Gastrocnemius medialis (tissue), 4 donors: ENCODE results near the gene TYMP. TPM values are rescaled to one million over a fixed set of nuclear protein-coding genes. Genes with fewer than 3 reads are reported as not detected.

ENCODE experiments used
- ATAC-seq, 2 donors: fragments of 150-250 bp; one replicate each; pipeline ENCODE4 v1.9.1; 2016
- DNase-seq, 2 donors: peaks; one replicate each; pipeline ENCODE4 v3.0.0-alpha.2; 2019
- H3K27ac ChIP-seq, 4 donors: fragments of 200-600 bp; sonication (generic); 1 replicate in 1 of 4; 2 replicates in 3 of 4; pipeline ENCODE4 v1.5.1; 2016 to 2018; ENCODE audit warnings: mild to moderate bottlenecking in 2 of 4, moderate library complexity in 1 of 4
- H3K27me3 ChIP-seq, 3 donors: fragments of 200-600 bp; sonication (generic) in 2 of 3; 1 replicate in 1 of 3; 2 replicates in 2 of 3; pipeline versions ENCODE4 v1.5.1 to v1.6.0; 2016 to 2019; ENCODE audit warnings: mild to moderate bottlenecking in 1 of 3, moderate library complexity in 1 of 3
- H3K36me3 ChIP-seq, 2 donors: fragments of 200-600 bp; sonication (generic) in 1 of 2; one replicate each; pipeline ENCODE4 v1.5.1; 2017 to 2018
- H3K4me1 ChIP-seq, 2 donors: fragments of 200-600 bp; sonication (generic) in 1 of 2; one replicate each; pipeline ENCODE4 v1.5.1; 2016 to 2017; ENCODE audit warnings: mild to moderate bottlenecking in 2 of 2
- H3K4me3 ChIP-seq, 4 donors: fragments of 200-600 bp; sonication (generic) in 3 of 4; 1 replicate in 1 of 4; 2 replicates in 3 of 4; pipeline ENCODE4 v1.5.1; 2016 to 2019; ENCODE audit warnings: mild to moderate bottlenecking in 2 of 4
- H3K9me3 ChIP-seq, 3 donors: fragments of 200-600 bp; sonication (generic) in 2 of 3; 1 replicate in 1 of 3; 2 replicates in 2 of 3; pipeline ENCODE4 v1.5.1; 2016 to 2019
- CTCF ChIP-seq, 5 experiments: fragments of 450-650 bp in 3 of 5; fragments of 200-600 bp in 2 of 5; sonication (generic) in 2 of 5; IDR thresholded peaks in 4 of 5; conservative IDR thresholded peaks in 1 of 5; 1 replicate in 4 of 5; 2 replicates in 1 of 5; pipeline ENCODE4 v1.5.1; 2016 to 2019; ENCODE audit warnings: antibody characterized with exemption in 5 of 5, mild to moderate bottlenecking in 3 of 5, moderate library complexity in 3 of 5
- POLR2A ChIP-seq, 2 donors: fragments of 450-650 bp; IDR thresholded peaks; one replicate each; pipeline ENCODE4 v1.6.1; 2017; ENCODE audit warnings: antibody characterized with exemption in 2 of 2, mild to moderate bottlenecking in 2 of 2, moderate library complexity in 2 of 2
- in situ Hi-C, 4 donors: fragments of 200-750 bp; cut with MboI; loops; one replicate each; pipeline versions ENCODE4 v1.15.0 to v1.8.0; 2017; ENCODE audit warnings: low sequenced_read_pairs in 4 of 4
- intact Hi-C: fragments of 100-400 bp; cut with DNase I; formaldehyde crosslinking; loops from one replicate; pipeline ENCODE4 v1.15.1; 2023; ENCODE audit warnings: low total_unique reads
- total RNA-seq, 4 donors: library from RNA; depleted of rRNA; stranded (reverse); fragments of >200 nt; gene quantifications; one replicate each; pipeline versions ENCODE4 v1.1.0 to v1.2.3, GENCODE V29; 2016

TYMP gene
- total RNA-seq, 4 donors from 2014 or later: 8.8 to 15.8 (median 11.8) TPM

DNA sequence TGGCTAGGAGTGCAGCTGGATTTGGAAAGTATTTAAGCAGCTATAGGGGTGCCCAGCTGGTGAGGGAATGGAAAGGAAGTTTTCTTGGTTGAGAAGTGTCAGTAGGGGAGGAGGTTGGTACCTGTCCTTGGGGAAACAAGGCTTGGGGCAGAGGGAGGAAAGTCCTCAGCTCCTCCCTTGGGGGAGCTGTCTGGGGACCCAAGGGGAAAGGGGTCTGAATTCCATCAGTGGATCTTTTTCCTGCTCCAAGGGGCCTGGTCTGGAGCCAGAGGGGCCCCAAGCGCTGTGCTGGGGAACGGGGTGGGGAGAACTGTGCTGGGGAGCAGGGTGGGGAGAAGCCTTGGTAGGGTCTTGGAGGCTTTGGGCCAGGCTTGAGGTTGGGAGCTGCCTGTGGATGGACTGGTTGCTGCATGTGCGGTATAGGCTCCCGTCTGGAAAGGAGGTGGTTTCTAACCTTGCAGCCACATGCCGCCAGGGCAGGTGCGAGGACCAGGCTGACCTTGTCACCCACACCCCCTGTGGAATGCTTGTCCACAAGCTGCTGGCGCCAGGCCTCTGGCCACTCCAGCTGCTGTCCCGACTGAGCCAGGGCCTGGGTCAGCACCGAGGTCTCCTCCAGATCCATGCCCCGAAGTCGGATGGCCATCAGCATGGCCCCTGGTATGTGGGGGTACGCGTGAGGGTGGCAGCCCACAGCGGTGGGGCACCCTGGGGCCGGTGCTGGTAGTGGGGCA, 963 bp downstream of the TYMP start:
- Histone ChIP-seq H3K36me3 (peaks cover 0 to under 1% of the 10 kb centered on the region in 2 donors), H3K27ac (peak overlapping the region; percentile 79 to 86 (median 82)), H3K9me3 (no peaks in the 10 kb centered on the region), H3K4me1 (peaks cover 20 to 30% of the 10 kb centered on the region in 2 donors), H3K4me3 (peak overlapping the region; percentile 54 to 70 (median 58)), H3K27me3 (peaks cover 35 to 49% (median 42%) of the 10 kb centered on the region in 3 donors)
- no peak for TF ChIP-seq POLR2A (IDR thresholded peaks at IDR 0.05)
- no peak for TF ChIP-seq CTCF (IDR thresholded peaks at IDR 0.05 in 4 of 5, conservative IDR thresholded peaks at IDR 0.05 in 1 of 5)
- DNase-seq: no peak
- in situ Hi-C loops: no loop called here
- intact Hi-C loops: loop anchor here (5.0 kb wide), 1 partner anchor 98 kb away; the partner anchor contains the start of gene ARSA
- no peak for ATAC-seq

DNA sequence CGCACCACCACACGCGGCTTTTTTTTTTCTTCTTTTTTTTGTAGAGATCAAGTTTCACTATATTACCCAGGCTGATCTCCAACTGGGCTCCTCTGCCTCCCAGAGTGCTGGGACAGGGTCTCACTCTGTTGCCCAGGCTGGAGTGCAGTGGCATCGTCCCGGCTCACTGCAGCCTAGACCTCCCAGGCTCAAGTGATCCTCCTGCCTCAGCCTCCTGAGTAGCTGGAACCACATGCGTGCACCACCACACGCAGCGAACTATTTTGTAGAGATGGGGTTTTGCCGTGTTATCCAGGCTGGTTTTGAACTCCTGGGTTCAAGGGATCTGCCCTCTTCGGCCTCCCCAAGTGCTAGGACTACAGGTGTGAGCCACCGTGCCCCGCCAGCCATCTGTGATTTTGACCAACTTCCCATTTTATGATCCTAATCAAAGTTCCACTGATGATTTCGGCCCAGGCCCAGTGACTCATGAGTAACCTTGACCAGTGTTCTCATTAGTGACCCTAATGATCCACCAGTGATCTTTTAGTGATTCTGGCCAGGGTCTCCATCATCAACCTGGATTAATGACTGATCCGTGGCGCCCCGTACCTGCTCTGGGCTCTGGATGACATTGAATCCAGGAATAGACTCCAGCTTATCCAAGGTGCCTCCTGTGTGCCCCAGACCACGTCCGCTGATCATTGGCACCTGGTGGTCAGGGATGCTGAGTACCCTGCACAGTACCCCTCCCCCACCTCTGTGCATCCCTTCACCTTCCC, 1.7 kb downstream of the TYMP start:
- H3K27ac ChIP-seq: peak overlapping the region in 2 of 4 donors; percentile 8 to 79

GRCh38 chr22:50526834-50527801, 2.7 kb downstream of the TYMP start:
- ATAC-seq: no peak
- peak in 1 of 2 donors; percentile 45 for DNase-seq
- no peak for TF ChIP-seq POLR2A (IDR thresholded peaks at IDR 0.05)
- TF ChIP-seq CTCF (IDR thresholded peaks at IDR 0.05 in 4 of 5, conservative IDR thresholded peaks at IDR 0.05 in 1 of 5): no peak
- peaks cover 23 to 36% (median 34%) of the 10 kb centered on the region in 3 donors for H3K27me3 ChIP-seq
- no peaks in the 10 kb centered on the region for H3K9me3 ChIP-seq
- peaks cover 0 to 18% of the 10 kb centered on the region in 2 donors for H3K36me3 ChIP-seq
- intact Hi-C loops: loop anchor here (5.0 kb wide), 1 partner anchor 100 kb away; the partner anchor contains the start of gene ARSA
- H3K27ac ChIP-seq: peak overlapping the region; percentile 84 to 92 (median 88)
- in situ Hi-C loops: no loop called here
- peaks cover 15 to 26% of the 10 kb centered on the region in 2 donors for H3K4me1 ChIP-seq
- H3K4me3 ChIP-seq: peak overlapping the region; percentile 68 to 91 (median 83)

More for the DNA sequence above, 1.7 kb downstream of the TYMP start:
- DNase-seq (no peak), ATAC-seq (no peak)
- H3K27me3 ChIP-seq: peaks cover 29 to 42% (median 41%) of the 10 kb centered on the region in 3 donors
- H3K4me1 ChIP-seq: peaks cover 20 to 30% of the 10 kb centered on the region in 2 donors
- intact Hi-C loops: loop anchor here (5.0 kb wide), 1 partner anchor 99 kb away; the partner anchor contains the start of gene ARSA
- no peak for TF ChIP-seq CTCF (IDR thresholded peaks at IDR 0.05 in 4 of 5, conservative IDR thresholded peaks at IDR 0.05 in 1 of 5)
- TF ChIP-seq POLR2A (IDR thresholded peaks at IDR 0.05): no peak
- in situ Hi-C loops: no loop called here
- no peaks in the 10 kb centered on the region for H3K9me3 ChIP-seq
- H3K4me3 ChIP-seq: no peak overlapping the region
- peaks cover 0 to 8% of the 10 kb centered on the region in 2 donors for H3K36me3 ChIP-seq
